ENCODE measurements around the gene HIPK2.

Gene HIPK2

GRCh38 chr7:139698844-139699243 is 79.0 kb downstream of the HIPK2 start:
- FAIRE-seq (no peak), DNase-seq (ENCODE audit: low spot score) (no peak)

DNA sequence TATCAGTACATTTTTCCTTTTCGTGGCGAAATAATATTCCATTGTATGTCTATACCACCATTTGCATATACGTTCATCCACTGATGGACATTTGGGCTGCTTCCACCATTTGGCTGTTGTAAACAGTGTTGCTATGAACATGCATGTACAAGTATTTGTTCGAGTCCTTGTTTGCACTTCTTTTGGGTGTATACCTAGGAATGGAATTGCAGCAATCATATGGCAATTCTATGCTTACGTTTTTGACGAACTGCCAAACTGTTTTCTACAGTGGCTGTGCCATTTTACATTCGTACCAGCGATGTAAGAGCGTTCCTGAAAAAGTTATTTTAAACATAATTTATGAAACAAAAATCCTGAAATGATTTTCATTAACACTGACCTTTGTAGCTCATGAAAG is 79.5 kb downstream of the HIPK2 start:
- FAIRE-seq (no peak), DNase-seq (ENCODE audit: low spot score) (no peak)

GRCh38 chr7:139697056-139697455 is 80.7 kb downstream of the HIPK2 start:
- FAIRE-seq (no peak), DNase-seq (ENCODE audit: low spot score) (no peak)

- FAIRE-seq (no peak), DNase-seq (ENCODE audit: low spot score) (no peak)
Measured at GRCh38 chr7:139696552-139696951, 81.2 kb downstream of the HIPK2 start.

GRCh38 chr7:139695588-139695987 is 82.2 kb downstream of the HIPK2 start:
- FAIRE-seq, result no peak
- no peak for DNase-seq (ENCODE audit: low spot score)

GRCh38 chr7:139695051-139695450 is 82.7 kb downstream of the HIPK2 start:
- DNase-seq (ENCODE audit: low spot score) (no peak), FAIRE-seq (no peak)

- DNase-seq (ENCODE audit: low spot score) (no peak), FAIRE-seq (no peak)
Measured at GRCh38 chr7:139694389-139694676, 83.5 kb downstream of the HIPK2 start.

DNA sequence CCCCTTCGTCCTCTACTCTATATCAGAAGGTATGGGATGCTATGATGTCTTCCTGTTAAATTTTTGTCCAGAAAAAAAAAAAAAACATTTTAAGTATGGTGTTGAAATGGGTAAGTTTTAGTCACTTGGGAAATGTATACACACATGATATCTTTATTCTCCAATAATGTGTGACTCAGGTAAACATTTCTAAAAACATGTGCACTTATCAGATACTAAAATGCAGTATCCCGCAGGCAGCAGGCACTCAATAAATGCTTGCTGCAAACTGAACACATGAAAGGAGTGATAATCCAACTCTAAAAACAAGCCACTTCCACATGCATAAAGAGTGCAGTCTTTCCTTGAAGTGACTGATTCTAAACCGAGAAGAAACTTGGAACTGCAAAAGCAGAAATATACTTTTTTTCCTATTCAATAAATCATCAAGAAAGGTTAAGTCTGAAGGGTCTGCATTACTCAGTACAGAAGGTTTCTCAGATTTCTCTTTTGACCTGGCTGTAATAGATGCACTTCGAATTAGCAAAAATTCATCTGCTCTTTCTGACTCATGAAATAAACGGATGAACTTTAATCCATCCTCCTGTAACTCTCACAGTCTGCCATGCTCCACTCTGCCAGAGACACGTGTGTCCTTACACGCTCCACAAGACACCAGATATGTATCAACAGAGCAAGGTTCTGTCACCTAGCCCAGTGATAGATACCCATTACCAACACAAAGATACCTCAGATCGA is 84.0 kb downstream of the HIPK2 start:
- FAIRE-seq, result no peak
- no peak for DNase-seq (ENCODE audit: low spot score)

GRCh38 chr7:139692723-139693122 is 85.1 kb downstream of the HIPK2 start:
- FAIRE-seq (no peak), DNase-seq (ENCODE audit: low spot score) (no peak)

DNA sequence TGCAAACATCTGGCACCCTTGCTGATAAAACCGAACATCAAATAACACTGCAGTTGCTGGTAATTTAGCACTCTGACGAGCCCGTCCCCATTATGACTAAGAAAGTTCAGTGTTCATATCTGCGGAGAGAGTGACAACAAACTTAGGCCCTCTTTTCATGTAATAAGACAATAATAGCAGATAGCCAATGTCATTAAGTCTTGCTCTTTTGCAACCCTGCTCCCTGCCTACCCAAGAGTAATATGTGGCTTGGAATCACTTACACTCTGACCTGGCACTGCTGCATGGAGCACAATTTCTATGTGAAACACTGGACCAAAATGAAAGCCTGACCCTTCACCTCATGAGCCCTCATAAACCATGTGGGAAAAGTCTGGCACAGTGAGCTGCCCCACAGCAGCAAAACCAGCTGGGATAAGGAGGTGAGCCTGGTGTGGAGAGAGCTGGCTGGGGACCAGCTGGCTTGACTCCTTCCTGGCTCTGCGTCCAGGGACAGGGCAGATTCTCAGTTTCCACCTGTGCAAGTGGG is 86.5 kb downstream of the HIPK2 start:
- DNase-seq (ENCODE audit: low spot score) (no peak), FAIRE-seq (no peak)

- FAIRE-seq (no peak), DNase-seq (ENCODE audit: low spot score) (no peak)
Measured at GRCh38 chr7:139687980-139688632, 89.7 kb downstream of the HIPK2 start.

- no peak for DNase-seq (ENCODE audit: low spot score)
Measured at GRCh38 chr7:139687211-139687954, 90.4 kb downstream of the HIPK2 start.

DNA sequence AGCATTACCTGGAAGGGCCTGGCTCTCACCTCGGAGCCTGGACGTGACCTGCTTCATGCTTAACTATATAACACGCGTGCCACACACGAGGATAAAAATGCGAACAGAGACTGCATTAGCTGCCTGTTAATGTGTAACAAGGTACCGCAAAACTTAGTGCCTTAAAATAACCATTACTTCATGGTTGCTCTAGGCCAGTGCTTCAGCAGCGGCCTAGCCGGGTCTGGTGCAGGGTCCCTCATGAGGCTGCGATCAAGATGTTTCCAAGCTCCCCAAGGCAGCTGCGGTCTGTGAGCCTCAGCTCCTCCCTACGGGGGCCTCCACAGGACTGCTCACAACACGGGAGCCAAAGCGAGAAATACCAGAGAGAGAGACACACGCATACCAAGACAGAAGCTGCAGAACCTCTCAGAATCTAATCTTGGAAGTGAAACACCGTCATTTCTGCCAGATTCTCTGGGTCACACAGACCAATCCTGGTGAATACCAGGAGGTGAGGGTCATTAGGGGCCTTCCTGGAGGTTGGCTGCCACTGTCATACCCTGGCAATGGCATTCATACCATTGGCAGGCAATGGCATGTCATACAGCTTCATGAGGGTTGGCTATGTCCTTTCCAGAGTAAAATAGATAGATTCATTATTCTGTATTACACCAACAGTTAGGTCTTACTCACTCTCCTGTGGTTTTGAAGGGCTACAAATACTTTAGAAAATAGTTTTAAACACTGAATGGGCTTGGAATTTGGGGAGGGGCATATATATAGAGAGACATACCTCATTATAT is 94.5 kb downstream of the HIPK2 start:
- FAIRE-seq (no peak), DNase-seq (ENCODE audit: low spot score) (no peak)

More at GRCh38 chr7:139687211-139687954, 90.4 kb downstream of the HIPK2 start:
- FAIRE-seq, result no peak

- DNase-seq (ENCODE audit: low spot score) (peak; percentile 13), FAIRE-seq (no peak)
Measured at GRCh38 chr7:139682136-139683013, 95.4 kb downstream of the HIPK2 start.

- DNase-seq (ENCODE audit: low spot score) (no peak), FAIRE-seq (no peak)
Measured at GRCh38 chr7:139681812-139682135, 96.0 kb downstream of the HIPK2 start.

- FAIRE-seq, result no peak
- DNase-seq (ENCODE audit: low spot score), result no peak
Measured at GRCh38 chr7:139681463-139681755, 96.4 kb downstream of the HIPK2 start.

DNA sequence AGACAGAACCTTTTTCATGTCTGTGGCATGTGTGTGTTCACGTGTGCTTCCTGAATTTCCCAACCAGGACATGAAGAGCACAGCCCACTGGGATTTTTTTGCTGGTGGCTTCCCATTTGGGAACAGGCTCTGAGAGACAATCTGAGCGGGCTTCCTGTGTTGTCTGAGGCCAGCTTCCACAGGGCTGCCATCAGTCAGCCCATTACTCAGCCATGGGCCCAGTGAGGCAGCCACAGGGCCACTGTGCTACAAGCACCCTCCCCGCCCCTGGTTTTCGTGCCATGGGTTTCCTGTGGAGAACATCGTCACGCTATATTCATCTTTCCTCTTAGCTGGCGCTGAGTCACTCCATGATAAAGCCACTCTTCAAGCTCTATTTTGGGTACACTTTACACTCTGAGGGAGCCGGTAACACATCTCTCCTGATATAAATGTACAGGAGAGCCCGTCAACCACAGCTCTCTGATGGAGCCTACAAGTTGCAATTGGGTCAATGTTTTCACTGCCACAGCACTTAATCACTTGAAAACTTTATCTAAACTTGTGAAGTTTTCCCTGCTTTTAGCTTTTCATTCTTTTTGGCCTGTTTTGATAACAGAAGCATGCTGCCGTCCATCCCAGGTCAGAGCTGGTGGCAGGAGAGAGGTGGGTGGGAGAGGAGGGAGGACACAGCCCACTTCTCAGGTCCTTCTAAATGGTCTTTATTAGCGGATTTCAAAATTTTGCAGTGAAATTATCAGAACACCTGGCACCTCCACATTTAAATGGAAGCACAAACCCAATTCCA is 96.9 kb downstream of the HIPK2 start:
- DNase-seq (ENCODE audit: low spot score) (peak; percentile 57), FAIRE-seq (no peak)

DNA sequence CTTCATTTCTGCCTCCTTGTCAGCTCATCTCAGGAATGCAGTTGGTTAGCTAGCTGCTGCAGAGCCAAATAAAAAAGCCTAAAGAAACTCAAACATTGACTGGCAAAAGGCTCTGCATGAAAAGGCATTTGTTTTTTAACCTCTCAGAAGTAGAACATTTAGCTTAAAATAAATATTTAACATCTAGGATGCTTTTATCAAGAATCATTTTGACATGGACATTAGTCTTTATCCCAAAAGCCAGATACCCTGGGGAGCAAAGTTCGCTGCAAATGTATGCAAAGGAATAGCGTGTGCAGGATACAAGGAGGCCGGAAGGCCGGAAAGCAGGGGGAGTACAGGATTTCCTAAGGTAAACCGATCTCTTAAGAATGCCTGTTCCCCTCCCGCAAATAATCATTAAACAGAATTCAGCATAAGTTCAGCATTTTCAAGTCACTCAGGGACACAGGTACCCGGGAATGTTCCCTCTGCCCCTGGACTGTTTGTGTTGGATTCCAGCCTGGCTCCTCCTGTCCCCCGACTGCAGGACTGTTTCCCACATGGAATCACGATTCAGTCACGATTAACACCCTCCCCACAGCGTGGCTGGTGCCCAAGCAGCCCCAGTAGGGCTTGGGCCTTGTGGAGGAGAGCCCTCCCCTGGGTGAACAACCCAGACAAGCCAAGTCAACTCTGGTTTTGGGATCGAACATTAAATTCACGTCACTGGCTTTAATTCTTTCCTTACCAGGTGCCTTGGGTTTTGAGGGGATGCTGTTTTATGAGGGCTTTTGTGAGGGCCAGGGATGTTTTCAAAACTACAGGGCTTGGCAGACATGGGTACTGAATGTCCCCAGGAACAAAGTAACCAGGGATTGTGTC is 97.8 kb downstream of the HIPK2 start:
- FAIRE-seq, result no peak
- DNase-seq (ENCODE audit: low spot score), result no peak

DNA sequence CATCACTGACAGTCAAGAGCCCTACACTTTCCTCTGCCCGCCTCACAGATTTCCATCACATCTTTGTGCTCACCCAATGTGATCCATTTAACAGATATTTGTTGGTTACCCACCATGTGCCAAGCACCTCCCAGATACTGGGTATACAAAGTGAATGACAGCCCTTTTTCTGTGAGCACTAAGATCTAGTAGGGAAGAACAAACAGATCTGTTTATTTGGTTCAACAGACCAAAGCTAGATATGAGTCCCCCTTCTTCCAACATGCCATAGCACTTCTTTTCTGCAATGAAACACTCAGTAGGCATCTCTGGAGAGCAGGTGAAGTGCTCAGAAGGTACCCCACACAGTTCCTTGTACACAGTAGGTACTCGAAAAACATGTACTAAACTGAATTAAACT is 101.4 kb downstream of the HIPK2 start:
- DNase-seq (ENCODE audit: low spot score) (no peak), FAIRE-seq (no peak)
